ENCODE results near the gene ZNF417.
"Not testable (repeated sequence)": the region's sequence is repeated elsewhere in the genome, so short reads cannot be mapped to it uniquely, and the experiment has no call there.

ZNF417 gene

GRCh38 chr19:57887195-57887941, 29.0 kb downstream of the ZNF417 start:
- DNase-seq: no peak

GRCh38 chr19:57886046-57886445, 30.3 kb downstream of the ZNF417 start:
- DNase-seq: no peak

DNA sequence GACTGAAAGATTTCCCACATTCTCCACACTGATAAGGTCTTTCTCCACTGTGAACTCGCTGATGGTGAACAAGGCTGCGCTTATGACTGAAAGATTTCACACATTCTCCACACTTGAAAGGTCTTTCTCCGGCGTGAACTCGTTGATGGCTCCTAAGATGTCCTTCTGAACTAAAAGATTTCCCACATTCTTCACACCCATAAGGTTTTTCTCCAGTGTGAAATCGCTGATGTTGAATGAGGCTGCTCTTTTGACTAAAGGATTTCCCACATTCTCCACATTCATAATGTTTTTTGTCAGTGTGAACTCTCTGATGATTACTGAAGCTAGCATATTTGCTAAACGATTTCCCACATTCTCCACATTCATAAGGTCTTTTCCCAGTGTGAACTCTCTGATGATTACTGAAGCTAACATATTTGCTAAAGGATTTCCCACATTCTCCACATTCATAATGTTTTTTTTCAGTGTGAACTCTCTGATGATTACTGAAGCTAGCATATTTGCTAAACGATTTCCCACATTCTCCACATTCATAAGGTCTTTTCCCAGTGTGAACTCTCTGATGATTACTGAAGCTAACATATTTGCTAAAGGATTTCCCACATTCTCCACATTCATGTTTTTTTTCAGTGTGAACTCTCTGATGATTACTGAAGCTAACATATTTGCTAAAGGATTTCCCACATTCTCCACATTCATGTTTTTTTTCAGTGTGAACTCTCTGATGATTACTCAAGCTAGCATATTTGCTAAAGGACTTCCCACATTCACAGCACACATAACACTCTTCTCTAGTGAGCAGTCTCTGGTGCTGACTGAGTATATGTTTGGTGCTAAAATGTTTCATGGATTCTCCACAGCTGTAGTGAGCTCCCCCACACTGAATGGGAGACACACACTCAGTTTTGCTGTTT, 42.3 kb downstream of the ZNF417 start:
- DNase-seq: not testable (repeated sequence)

DNA sequence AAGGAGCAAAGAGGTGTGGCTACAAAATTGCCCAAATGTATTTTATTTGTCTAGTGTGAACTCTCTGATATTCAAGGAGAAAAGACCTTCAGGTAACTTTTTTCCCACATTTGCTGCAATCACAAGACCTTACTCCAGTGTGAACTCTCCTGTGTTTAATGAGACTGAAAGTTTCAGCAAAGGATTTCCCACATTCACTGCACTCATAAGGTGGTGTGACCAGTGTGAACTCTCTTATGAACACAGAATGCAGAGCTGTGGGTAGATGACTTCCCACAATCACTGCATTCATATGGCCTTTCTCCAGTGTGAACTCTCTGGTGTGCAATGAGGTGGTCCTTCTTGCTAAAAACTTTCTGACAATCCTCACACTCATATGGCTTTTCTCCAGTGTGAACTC, 43.9 kb downstream of the ZNF417 start:
- no peak for DNase-seq

- DNase-seq: no peak
Observed at GRCh38 chr19:57870225-57870624, 46.2 kb downstream of the ZNF417 start.

GRCh38 chr19:57869655-57870054, 46.7 kb downstream of the ZNF417 start:
- DNase-seq: not testable (repeated sequence)

GRCh38 chr19:57867868-57868492, 48.4 kb downstream of the ZNF417 start:
- DNase-seq: no peak
